Activated T-helper 1 cell treated with anti-CD3 and anti-CD28 coated beads, Interleukin-12 subunit alpha, Interleukin-12 subunit beta, Interleukin-2, Interleukin-4 antibody, amounts not matched to agents 30 ng/mL and 10 ng/mL and 1 ng/mL, durations not matched to agents 14 hours and 24 hours and 36 hours (primary cell): ENCODE measurements around the gene COL12A1. TPM values are rescaled to one million over a fixed set of nuclear protein-coding genes. Genes with fewer than 3 reads are reported as not detected.

Source experiments
- DNase-seq: peaks from one replicate; pipeline ENCODE4 v3.0.0; 2021; ENCODE audit warnings: low spot score
- H3K27ac Mint-ChIP-seq: one replicate; pipeline ENCODE4 v1.8.0; 2021; ENCODE audit warnings: mild to moderate bottlenecking, mixed read lengths
- H3K27me3 Mint-ChIP-seq: one replicate; pipeline ENCODE4 v1.8.0; 2022; ENCODE audit warnings: mild to moderate bottlenecking, moderate library complexity, mixed read lengths; ENCODE audit not compliant: insufficient read depth
- H3K36me3 Mint-ChIP-seq: one replicate; pipeline ENCODE4 v1.8.0; 2021; ENCODE audit warnings: low read depth, mixed read lengths
- H3K4me1 Mint-ChIP-seq: one replicate; pipeline ENCODE4 v1.8.0; 2021; ENCODE audit warnings: low read depth, mixed read lengths
- H3K4me3 Mint-ChIP-seq: one replicate; pipeline ENCODE4 v1.8.0; 2021; ENCODE audit warnings: mild to moderate bottlenecking, moderate library complexity, mixed read lengths
- H3K9me3 Mint-ChIP-seq: one replicate; pipeline ENCODE4 v1.8.0; 2021; ENCODE audit warnings: mixed read lengths
- intact Hi-C: fragments of 100-400 bp; cut with micrococcal nuclease; formaldehyde crosslinking; loops from one replicate; pipeline ENCODE4 v1.15.1; 2024
- total RNA-seq: library from RNA; stranded (reverse); gene quantifications from 2 replicates; pipeline ENCODE4 v1.2.3, GENCODE V29; 2022

The COL12A1 gene
- total RNA-seq, 1 donor from 2014 or later: 0.03 TPM

DNA sequence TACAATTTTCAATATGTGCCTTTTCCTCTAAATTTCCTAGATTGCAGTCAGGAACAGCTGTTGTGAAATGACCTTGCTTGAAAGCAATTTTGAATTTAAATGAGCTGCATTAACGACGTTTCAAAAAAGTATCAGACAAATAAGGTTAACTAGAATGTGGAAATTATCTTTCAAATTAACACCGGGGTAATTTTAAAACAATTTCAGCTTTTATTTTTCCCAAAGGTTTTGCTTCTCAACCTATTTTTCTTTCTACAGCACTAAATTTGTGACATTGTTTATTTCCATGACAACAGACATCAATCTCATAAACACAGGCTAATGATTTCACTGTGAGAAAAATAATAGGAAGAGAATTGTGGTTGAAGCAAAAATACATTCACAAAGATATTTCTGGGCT is 38.5 kb downstream of the COL12A1 start:
- Mint-ChIP-seq H3K36me3 (no peaks in the 10 kb centered on the region), H3K4me1 (no peaks in the 10 kb centered on the region), H3K27me3 (no peaks in the 10 kb centered on the region), H3K4me3 (no peak overlapping the region), H3K9me3 (no peaks in the 10 kb centered on the region), H3K27ac (no peak overlapping the region)
- no peak for DNase-seq
- intact Hi-C loops: no loop called here

DNA sequence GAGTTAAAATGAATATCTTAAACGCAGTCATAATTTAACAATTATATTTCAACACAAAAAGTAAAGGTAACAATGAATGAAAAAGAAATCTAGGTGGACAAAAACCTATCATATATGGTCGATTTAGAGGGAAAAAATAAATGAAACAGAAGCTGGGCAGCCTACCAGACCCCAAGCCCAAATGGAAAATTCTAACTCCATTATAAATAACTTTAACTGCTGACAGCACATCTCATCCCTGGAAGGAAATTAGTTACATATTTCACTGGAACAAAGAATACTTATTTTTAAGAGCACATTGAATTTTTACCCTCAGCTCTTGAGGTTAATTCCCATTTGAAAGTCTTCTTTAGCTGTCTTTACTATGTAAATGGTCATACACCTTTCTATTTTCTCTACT is 39.1 kb downstream of the COL12A1 start:
- no peak for DNase-seq
- H3K4me1 Mint-ChIP-seq: no peaks in the 10 kb centered on the region
- intact Hi-C loops: no loop called here
- H3K9me3 Mint-ChIP-seq: no peaks in the 10 kb centered on the region
- H3K27me3 Mint-ChIP-seq: no peaks in the 10 kb centered on the region
- no peaks in the 10 kb centered on the region for H3K36me3 Mint-ChIP-seq
- no peak overlapping the region for H3K4me3 Mint-ChIP-seq
- no peak overlapping the region for H3K27ac Mint-ChIP-seq

DNA sequence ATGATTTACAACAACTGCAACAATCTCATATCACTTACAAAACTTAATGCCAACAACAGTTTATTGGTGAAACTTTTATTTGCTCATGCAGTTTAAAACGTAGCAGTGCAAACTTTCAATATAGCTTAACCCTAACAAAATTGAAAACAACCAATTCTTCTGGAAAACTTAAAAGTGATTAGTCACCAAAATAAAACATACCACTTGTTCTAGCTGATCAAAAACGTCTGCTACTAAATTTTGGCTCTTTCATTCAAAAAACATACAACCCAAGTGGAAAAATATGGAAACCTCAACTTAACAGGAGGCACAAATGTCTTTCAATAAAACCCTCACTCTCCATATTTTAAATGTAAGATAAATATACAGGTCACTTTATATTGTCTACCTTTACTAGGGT is 39.6 kb downstream of the COL12A1 start:
- no peak for DNase-seq
- intact Hi-C loops: no loop called here
- Mint-ChIP-seq H3K4me3 (no peak overlapping the region), H3K27ac (no peak overlapping the region), H3K36me3 (no peaks in the 10 kb centered on the region), H3K9me3 (no peaks in the 10 kb centered on the region), H3K4me1 (no peaks in the 10 kb centered on the region), H3K27me3 (no peaks in the 10 kb centered on the region)

DNA sequence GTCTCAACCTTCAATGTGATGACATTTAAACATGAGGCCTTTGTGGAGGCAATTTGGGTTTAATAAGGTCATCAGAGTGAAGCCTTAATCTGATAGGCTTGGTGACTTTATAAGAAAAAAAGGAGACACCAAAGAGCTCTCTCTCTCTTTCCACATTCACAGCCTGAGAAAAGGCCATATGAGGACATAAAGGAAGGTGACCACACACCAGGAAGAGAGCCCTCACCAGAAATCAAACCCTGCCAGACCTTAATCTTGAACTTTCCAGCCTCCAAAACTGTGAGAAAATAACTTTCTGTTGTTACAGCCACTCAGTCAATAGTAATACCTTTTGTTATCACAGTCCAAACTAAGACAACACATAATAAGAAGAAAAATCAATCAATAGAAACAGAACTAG is 47.7 kb downstream of the COL12A1 start:
- Mint-ChIP-seq H3K4me1 (no peaks in the 10 kb centered on the region), H3K36me3 (no peaks in the 10 kb centered on the region), H3K9me3 (no peaks in the 10 kb centered on the region), H3K27me3 (peaks cover 4% of the 10 kb centered on the region), H3K27ac (no peak overlapping the region), H3K4me3 (no peak overlapping the region)
- intact Hi-C loops: no loop called here
- no peak for DNase-seq

DNA sequence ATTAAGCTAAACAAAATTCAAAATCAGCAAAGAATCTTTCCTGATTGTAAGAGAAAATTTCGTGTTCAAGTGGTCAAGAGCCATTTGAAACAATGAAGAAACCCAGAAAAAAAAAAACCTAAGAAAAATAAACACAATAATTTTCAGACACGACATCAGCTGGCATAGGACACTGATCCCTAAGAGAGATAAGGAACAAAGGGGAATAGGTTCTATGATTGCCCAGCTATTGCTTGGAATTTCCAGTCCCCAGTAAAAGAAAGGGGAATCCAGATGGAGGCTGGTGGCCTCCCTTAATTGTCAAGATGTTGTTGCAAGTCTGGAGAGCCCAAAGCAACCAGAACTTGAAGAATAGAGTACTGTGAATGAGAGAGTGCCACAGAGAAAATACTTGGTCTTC is 48.5 kb downstream of the COL12A1 start:
- Mint-ChIP-seq H3K4me3 (no peak overlapping the region), H3K27me3 (peaks cover 4% of the 10 kb centered on the region), H3K36me3 (no peaks in the 10 kb centered on the region), H3K4me1 (no peaks in the 10 kb centered on the region), H3K27ac (no peak overlapping the region), H3K9me3 (no peaks in the 10 kb centered on the region)
- intact Hi-C loops: no loop called here
- no peak for DNase-seq

DNA sequence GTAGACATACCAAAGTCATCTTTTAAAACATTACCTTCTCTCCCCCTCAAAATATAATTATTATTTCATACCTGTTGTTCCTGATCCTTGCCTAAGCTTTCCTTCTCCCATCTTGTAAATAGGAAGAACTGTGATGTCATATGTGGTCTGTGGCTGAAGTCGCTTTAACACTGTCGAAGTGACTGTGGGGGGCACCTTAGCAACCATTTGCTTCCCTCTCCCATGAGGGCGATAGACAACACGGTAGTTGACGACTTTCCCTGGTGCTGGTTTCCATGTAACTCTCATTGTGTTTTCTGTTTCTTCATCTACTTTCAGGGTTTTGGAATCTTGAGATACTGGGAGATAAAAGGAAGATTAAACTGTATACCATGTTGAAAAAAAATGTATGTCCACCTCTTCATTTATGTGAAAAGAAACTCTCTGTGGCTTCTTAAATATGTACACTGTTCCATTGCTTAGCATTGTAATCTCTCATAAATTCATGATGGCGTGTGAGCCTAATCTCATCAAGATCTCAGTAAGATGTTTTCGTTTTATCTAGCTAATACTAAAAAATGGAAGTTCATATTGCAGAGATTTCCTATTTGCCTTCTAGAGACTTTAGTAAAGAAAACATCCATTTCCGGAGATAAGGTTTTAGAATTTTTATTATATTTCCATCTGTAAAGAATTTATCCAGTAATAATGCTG is 49.5 kb downstream of the COL12A1 start:
- H3K36me3 Mint-ChIP-seq: no peaks in the 10 kb centered on the region
- no peaks in the 10 kb centered on the region for H3K9me3 Mint-ChIP-seq
- peaks cover 4% of the 10 kb centered on the region for H3K27me3 Mint-ChIP-seq
- DNase-seq: no peak
- intact Hi-C loops: no loop called here
- no peaks in the 10 kb centered on the region for H3K4me1 Mint-ChIP-seq
- H3K4me3 Mint-ChIP-seq: no peak overlapping the region
- H3K27ac Mint-ChIP-seq: no peak overlapping the region

DNA sequence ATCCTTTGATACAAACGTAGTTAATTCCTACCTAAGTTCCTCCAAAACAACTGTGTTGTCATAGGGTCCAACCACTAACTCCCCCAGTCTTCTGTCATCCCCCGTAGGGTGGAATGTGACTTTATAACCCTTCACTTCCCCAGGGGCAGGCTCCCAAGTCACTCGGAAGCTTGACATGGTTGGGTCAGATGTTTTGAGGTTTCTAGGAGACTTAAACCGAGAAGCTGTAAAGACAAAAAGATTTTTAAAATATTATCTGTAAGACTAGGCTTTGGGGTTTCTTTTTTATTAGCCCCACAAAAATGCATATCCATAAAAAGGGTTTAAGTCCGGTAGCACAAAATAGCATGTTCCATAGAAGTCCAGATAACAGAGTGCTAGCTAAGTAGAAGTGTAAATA is 50.2 kb downstream of the COL12A1 start:
- intact Hi-C loops: no loop called here
- Mint-ChIP-seq H3K9me3 (no peaks in the 10 kb centered on the region), H3K4me1 (no peaks in the 10 kb centered on the region), H3K27me3 (peaks cover 5% of the 10 kb centered on the region), H3K27ac (no peak overlapping the region), H3K36me3 (no peaks in the 10 kb centered on the region), H3K4me3 (no peak overlapping the region)
- DNase-seq: no peak

DNA sequence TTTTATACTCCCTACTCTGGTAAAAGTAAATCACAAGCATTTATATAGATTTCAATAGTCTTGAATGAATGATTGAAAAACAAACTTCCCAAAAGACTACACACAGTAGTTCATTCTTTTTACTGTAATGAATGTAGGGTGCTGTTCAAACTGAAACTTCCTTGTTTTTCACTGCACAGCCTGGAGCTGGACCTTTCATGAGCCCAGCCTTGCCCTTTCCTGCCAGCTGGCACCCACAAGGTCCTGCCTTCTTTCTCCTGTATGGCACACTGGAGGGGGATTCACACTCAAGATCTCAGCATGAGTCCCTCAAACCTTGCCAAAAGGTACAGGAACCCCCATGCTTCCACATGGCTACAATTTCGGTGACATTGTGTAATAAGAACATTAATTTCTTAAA is 50.9 kb downstream of the COL12A1 start:
- Mint-ChIP-seq H3K4me3 (no peak overlapping the region), H3K36me3 (no peaks in the 10 kb centered on the region), H3K27ac (no peak overlapping the region), H3K4me1 (no peaks in the 10 kb centered on the region), H3K27me3 (peaks cover 8% of the 10 kb centered on the region), H3K9me3 (no peaks in the 10 kb centered on the region)
- no peak for DNase-seq
- intact Hi-C loops: no loop called here

DNA sequence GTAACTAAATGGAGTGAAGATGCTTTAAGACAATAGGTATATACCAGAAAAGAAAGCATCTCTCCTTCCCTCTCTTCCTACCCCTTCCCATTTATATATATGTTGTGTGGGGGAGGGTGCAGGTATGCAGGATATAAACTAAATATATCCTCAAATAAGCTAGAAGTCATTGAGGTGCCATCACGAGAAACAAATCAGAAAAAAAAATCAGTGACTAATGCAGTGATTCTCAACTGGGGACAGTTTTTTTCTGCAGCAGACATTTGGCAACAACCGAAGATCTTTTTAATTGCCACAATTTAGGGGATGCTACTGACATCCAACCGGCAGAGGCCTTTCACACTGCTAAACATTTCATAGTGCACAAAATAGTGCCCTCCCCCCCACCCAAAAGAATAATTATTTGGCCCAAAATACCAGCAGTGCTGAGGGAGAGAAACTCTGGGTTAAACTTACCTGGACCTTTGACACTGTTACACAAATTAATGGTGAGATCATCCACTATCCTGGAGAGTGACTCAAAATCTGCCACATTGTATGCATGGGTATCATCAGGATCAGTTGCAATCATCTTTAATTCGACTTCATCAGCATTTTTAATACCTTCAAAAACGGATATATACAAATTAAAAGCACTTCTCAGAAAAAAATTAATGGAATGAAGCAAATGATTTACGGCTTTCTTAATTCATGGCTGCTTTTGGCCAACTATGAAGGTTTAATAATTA is 55.0 kb downstream of the COL12A1 start:
- intact Hi-C loops: no loop called here
- Mint-ChIP-seq H3K4me3 (no peak overlapping the region), H3K36me3 (no peaks in the 10 kb centered on the region), H3K4me1 (no peaks in the 10 kb centered on the region), H3K27ac (no peak overlapping the region), H3K9me3 (peaks cover 4% of the 10 kb centered on the region), H3K27me3 (peaks cover 5% of the 10 kb centered on the region)
- no peak for DNase-seq

DNA sequence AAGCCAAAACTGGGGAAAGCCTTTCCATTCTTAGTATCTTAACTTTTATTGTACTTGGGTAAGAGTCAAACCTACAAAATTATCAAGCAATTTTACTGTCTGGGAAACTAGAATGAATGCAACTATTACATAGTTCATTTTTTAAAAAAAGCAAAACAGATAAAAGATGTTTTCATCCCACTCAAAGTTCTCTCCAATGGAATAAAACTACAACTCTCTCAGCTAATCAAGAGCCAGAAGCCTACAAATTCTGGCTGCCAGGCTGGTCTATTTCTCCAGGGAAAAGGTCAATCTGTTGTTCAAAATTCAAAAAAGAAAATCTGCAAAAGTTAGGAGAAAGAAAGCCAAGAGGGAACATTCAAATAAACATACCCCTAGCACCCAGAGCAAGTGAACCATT is 56.2 kb downstream of the COL12A1 start:
- Mint-ChIP-seq H3K9me3 (peaks cover 4% of the 10 kb centered on the region), H3K36me3 (no peaks in the 10 kb centered on the region), H3K4me3 (no peak overlapping the region), H3K27me3 (peaks cover 3% of the 10 kb centered on the region), H3K4me1 (no peaks in the 10 kb centered on the region), H3K27ac (no peak overlapping the region)
- no peak for DNase-seq
- intact Hi-C loops: no loop called here

DNA sequence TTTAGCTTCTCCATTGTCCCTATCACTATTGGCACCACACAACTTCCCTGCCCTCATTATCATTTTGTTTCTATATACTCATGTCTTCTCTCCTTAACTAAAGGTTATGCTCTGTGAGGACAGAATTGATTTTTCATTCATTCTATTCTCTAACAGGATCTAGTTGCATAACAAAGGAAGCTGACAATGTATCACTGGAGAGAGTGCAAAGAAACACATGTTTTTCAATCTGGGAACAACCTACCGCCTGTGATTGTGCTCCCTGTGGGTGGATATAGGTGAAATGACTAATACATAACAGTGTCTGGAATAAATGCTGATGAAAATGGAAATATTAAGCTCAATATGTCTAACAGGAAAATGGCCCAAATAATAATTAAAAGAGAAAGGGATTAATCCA is 56.6 kb downstream of the COL12A1 start:
- H3K27me3 Mint-ChIP-seq: peaks cover 3% of the 10 kb centered on the region
- peaks cover 4% of the 10 kb centered on the region for H3K9me3 Mint-ChIP-seq
- H3K4me3 Mint-ChIP-seq: no peak overlapping the region
- intact Hi-C loops: no loop called here
- no peak overlapping the region for H3K27ac Mint-ChIP-seq
- no peaks in the 10 kb centered on the region for H3K36me3 Mint-ChIP-seq
- no peak for DNase-seq
- no peaks in the 10 kb centered on the region for H3K4me1 Mint-ChIP-seq

DNA sequence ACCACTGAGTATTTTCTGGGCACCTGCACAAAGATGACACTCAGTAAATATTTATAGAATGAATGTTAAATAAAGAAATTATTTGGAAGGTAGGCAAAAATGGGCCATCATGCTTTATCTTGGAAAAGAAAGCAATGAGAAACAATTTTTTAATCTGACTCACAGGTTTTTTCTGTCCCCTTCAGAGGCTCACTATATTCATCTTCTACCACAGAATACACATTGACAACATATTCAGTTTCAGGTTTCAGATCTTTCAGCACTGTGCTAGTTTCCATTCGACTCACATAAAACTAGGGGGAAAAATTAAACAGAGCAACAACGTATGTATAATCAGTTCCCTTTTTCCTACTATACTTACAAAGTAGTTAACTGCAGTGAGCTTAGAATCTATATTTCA is 58.3 kb downstream of the COL12A1 start:
- no peak for DNase-seq
- intact Hi-C loops: no loop called here
- H3K4me1 Mint-ChIP-seq: no peaks in the 10 kb centered on the region
- no peaks in the 10 kb centered on the region for H3K36me3 Mint-ChIP-seq
- H3K4me3 Mint-ChIP-seq: no peak overlapping the region
- no peak overlapping the region for H3K27ac Mint-ChIP-seq
- H3K27me3 Mint-ChIP-seq: peaks cover 3% of the 10 kb centered on the region
- peaks cover 4% of the 10 kb centered on the region for H3K9me3 Mint-ChIP-seq

DNA sequence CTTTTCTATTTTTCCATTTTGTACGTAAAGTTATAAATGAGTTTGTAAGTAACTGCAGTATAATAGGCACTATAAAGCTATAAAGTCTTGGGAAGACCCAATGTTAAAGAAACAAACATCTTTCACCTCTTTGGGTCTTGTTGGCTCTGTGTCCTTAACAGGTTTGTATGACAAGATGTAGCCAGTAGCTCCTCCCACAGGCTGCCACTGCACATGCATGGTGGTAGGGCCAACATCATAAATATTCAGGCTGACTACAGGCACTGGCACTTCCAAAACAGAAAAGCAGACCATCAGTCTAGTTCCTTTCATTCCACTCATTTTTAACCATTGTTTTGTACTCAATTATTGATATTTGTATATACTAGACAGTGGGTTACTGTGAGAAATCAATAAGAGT is 59.9 kb downstream of the COL12A1 start:
- no peak for DNase-seq
- Mint-ChIP-seq H3K36me3 (no peaks in the 10 kb centered on the region), H3K27ac (no peak overlapping the region), H3K9me3 (peaks cover 4% of the 10 kb centered on the region), H3K4me1 (no peaks in the 10 kb centered on the region), H3K27me3 (peaks cover 3% of the 10 kb centered on the region), H3K4me3 (no peak overlapping the region)
- intact Hi-C loops: no loop called here

DNA sequence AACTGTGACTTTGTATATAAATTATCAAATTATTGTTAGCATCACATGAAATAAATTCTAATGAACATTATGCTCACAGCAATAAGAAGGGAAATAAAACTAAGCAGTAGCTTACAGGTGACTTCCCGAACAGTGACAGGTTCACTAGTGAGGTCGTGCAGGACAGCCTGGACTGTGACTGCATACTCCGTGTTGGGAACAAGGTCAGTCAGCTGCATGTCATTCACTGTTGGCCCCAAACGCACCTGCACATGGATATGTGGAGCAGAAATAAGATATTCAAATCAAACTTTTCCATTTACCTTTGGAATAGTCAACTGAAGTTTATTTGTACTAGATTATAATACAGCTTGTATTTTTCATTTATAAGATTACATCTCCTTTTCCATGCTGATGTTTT is 60.6 kb downstream of the COL12A1 start:
- Mint-ChIP-seq H3K9me3 (peaks cover 4% of the 10 kb centered on the region), H3K27me3 (no peaks in the 10 kb centered on the region), H3K36me3 (no peaks in the 10 kb centered on the region), H3K4me3 (no peak overlapping the region), H3K4me1 (no peaks in the 10 kb centered on the region), H3K27ac (no peak overlapping the region)
- intact Hi-C loops: no loop called here
- no peak for DNase-seq
